ENCODE measurements around the gene PRAC1.

Gene PRAC1

GRCh38 chr17:48728232-48729231 is 6.2 kb upstream of the PRAC1 start, which contains the start of gene HOXB13:
TSS of gene HOXB13 (minus strand) at chr17:48728750. CDS start at chr17:48728593, 157 bp downstream.
- TF ChIP-seq CTCF (IDR thresholded peaks at IDR 0.05; ENCODE audit: extremely low read depth, missing control alignments), result no peak
- DNase-seq (ENCODE audit: low spot score), result no peak

DNA sequence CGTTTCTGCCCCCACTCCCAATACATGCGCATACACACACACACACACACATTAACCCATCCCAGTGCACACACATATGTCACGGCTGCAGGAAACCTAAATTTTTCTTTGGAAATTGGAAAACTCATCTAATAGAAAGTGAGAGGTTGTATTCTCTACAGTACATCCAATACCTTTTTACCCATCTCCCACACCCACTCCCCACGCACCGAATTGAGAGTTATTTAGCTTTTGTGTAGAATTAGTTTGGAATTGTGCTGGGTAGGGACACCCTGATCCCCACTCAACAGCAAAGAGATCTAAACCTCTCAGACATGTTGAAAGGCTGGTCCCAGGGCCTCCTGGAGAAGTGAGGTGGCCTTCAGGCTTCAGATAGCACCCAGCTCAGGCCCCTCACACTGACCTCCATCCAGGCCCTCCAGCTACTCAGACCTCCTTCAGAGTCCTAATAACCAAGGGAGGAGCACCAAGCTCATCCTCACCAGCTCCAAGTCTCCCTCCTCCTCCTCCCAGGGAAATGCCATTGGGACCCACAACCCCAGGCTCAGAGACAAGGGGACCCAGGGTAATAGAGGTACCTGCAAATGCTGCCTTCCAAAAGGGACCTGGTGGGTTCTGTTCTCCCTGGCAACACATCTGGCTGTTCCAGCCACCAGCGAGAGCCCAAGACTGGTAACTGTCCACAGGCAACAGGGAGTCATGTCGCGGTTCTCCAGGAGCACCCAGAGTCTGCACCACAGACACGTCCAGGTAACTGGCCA is 5.3 kb upstream of the PRAC1 start:
- TF ChIP-seq CTCF (IDR thresholded peaks at IDR 0.05; ENCODE audit: extremely low read depth, missing control alignments), result no peak
- DNase-seq (ENCODE audit: low spot score), result no peak

- TF ChIP-seq CTCF (IDR thresholded peaks at IDR 0.05; ENCODE audit: extremely low read depth, missing control alignments), result no peak
Observed at GRCh38 chr17:48726916-48727286, 4.6 kb upstream of the PRAC1 start.

DNA sequence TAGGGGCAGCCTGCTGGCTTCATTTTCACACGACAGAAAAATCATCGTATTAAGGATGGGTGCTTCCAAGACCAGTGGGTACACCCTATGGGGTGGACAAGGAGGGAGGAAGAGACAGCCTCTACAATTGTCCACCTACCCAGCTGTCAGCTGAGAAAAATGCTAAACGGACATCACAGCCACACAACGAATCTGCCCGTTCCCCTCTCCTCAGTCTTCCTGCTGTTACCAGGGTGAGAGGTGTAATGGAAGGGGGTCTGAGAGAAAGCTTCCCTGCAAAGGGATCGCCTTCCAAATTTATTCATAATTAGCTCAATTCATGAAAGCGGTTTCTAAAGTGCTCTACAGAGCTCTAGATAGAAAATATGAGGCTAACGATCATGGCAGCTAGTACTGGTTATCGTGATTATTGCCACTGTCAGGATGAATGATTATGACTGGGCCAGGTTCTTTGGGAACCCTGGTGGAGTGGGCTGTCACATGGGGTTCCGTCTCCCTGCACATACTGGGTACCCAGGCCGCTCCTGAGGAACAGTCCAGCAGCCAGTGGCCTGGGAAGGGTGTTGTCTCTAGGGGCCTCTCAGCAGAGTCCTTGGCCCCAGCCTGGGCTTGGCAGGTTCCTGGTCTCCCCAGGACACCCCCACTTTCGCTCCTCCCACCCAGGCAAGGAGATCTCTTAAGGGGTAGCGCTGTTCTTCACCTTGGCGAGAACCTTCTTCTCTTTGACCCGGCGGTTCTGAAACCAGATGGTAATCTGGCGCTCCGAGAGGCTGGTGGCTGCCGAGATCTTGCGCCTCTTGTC is 4.0 kb upstream of the PRAC1 start:
- no peak for DNase-seq (ENCODE audit: low spot score)
- no peak for TF ChIP-seq CTCF (IDR thresholded peaks at IDR 0.05; ENCODE audit: extremely low read depth, missing control alignments)

More at GRCh38 chr17:48726916-48727286, 4.6 kb upstream of the PRAC1 start:
- DNase-seq (ENCODE audit: low spot score), result no peak

DNA sequence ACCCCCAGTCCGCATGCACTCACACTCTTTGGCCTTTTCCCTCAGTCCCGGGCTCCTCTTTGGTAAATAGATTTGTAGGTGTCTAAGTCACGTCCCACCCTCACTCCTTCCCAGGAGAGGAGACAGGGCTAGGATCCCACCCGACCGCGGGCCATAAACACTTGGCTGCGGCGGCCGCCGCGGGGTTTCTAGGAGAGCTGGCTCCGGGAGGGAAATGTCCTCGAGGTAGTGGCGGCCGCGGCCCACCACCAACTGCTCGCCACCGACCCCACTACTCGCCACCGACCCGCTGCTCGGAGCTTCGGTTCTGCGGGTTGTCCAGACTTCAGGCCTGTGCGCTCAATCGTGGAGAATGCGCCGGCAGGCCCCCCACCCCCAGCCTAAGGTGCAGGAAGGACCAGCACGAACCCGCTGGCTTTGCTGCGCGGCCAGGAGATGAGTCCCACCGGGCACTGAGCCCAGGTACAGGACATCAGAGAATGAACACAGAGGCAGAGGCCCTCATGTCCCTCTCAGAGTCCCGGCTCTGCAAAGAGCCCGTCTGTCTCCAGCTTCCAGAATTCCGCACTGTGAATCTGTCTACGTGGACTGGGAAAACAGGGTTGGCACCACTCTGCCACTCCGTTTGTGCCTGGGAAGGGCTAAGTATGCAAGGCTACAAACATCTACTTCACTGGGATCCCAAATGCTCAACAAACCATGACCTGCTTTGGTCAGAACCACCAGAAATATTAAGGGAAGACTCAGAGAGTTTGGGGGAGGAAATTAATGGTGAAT is 3.2 kb upstream of the PRAC1 start:
- DNase-seq (ENCODE audit: low spot score), result no peak
- no peak for TF ChIP-seq CTCF (IDR thresholded peaks at IDR 0.05; ENCODE audit: extremely low read depth, missing control alignments)

GRCh38 chr17:48725004-48725287 is 2.6 kb upstream of the PRAC1 start:
- TF ChIP-seq CTCF (IDR thresholded peaks at IDR 0.05; ENCODE audit: extremely low read depth, missing control alignments), result no peak
- no peak for DNase-seq (ENCODE audit: low spot score)

Data from GM20000 (cell line).